Measurements from ENCODE around the gene BACH1.

DNA sequence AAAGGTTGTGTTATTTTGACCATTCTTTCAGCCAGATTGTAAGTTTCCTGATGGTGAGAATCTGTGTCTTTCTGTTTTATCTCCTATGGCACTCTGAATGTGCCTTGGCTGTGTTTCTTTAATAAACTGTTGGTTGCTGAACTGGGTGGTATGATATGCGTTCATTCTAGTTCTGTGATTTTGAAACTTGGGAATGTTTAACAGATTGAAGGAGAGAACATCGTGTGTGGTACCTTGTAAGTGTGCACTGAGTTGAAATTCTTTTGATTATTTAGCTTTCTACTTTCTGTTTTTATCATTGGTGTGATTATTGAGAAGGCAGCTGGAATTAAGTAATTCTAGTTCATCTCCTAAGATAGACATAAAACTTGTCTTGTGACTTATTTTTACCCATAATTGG lies 4.6 kb downstream of the BACH1 start:
- TF ChIP-seq POLR2A (IDR thresholded peaks at IDR 0.05) (no peak), CTCF (IDR thresholded peaks at IDR 0.05) (no peak)
